Karpas-422 (cell line): ENCODE results near the gene GDF10. TPM values are rescaled to one million over a fixed set of nuclear protein-coding genes. Genes with fewer than 3 reads are reported as not detected.

Experiments
- DNase-seq: peaks from one replicate; pipeline ENCODE4 v3.0.0-alpha.2; 2015
- H2AFZ ChIP-seq: fragments of 200-600 bp; sonication (generic); 2 replicates; pipeline ENCODE4 v1.6.1; 2014; ENCODE audit warnings: antibody characterized with exemption, low read length, mixed read lengths
- H3K27ac ChIP-seq: fragments of 200-600 bp; sonication (generic); 2 replicates; pipeline ENCODE4 v1.5.1; 2014; ENCODE audit warnings: mild to moderate bottlenecking, low read length, moderate library complexity
- H3K27me3 ChIP-seq: fragments of 200-600 bp; sonication (generic); 2 replicates; pipeline ENCODE4 v1.6.1; 2014; ENCODE audit warnings: low read length, mixed read lengths
- H3K36me3 ChIP-seq: fragments of 200-600 bp; sonication (generic); 2 replicates; pipeline ENCODE4 v1.6.1; 2014; ENCODE audit warnings: low read length, mixed read lengths; ENCODE audit not compliant: insufficient read depth
- H3K4me1 ChIP-seq: fragments of 200-600 bp; sonication (generic); 2 replicates; pipeline ENCODE4 v1.6.1; 2014; ENCODE audit warnings: mild to moderate bottlenecking, low read length, mixed read lengths
- H3K4me2 ChIP-seq: fragments of 200-600 bp; sonication (generic); 2 replicates; pipeline ENCODE4 v1.6.1; 2014; ENCODE audit warnings: low read length, low read depth, mild to moderate bottlenecking; ENCODE audit not compliant: poor library complexity, severe bottlenecking
- H3K4me3 ChIP-seq: fragments of 200-600 bp; sonication (generic); 2 replicates; pipeline ENCODE4 v1.5.1; 2014; ENCODE audit warnings: mild to moderate bottlenecking, antibody characterized with exemption, low read length, mixed read lengths
- H3K79me2 ChIP-seq: fragments of 200-600 bp; sonication (generic); 2 replicates; pipeline ENCODE4 v1.6.1; 2014; ENCODE audit warnings: mild to moderate bottlenecking, low read length, mixed read lengths
- H3K9ac ChIP-seq: fragments of 200-600 bp; sonication (generic); 2 replicates; pipeline ENCODE4 v1.6.0; 2014; ENCODE audit warnings: low read length
- H3K9me2 ChIP-seq: fragments of 200-600 bp; sonication (generic), shearing (Covaris generic); replicated peaks from 2 replicates; pipeline ENCODE4 v1.6.0; 2014; ENCODE audit warnings: mild to moderate bottlenecking, low read length, moderate library complexity; ENCODE audit not compliant: insufficient read depth
- H3K9me3 ChIP-seq: fragments of 300-700, 200-600 bp; sonication (generic); 2 replicates; pipeline ENCODE4 v1.6.1; 2014; ENCODE audit warnings: low read length, mixed read lengths
- H4K20me1 ChIP-seq: fragments of 200-600 bp; sonication (generic); 2 replicates; pipeline ENCODE4 v1.6.1; 2014; ENCODE audit warnings: mild to moderate bottlenecking, antibody characterized with exemption, low read length, low read depth; ENCODE audit not compliant: insufficient read depth
- total RNA-seq: library from RNA; depleted of rRNA; stranded (reverse); fragments of >200 nt; shearing (Covaris generic); gene quantifications from 2 replicates; pipeline ENCODE4 v1.2.3, GENCODE V29; 2014; ENCODE audit warnings: low replicate concordance

Gene GDF10
- total RNA-seq, 1 experiment from 2014 or later = not detected

GRCh38 chr10:47339186-47339735 is 39.3 kb downstream of the GDF10 start:
- Histone ChIP-seq H4K20me1 (no peaks in the 10 kb centered on the region), H3K4me3 (no peak overlapping the region), H3K4me1 (peaks cover 4% of the 10 kb centered on the region; the same call in 1 of the 2 replicates), H3K27me3 (no peaks in the 10 kb centered on the region), H3K9me3 (no peaks in the 10 kb centered on the region), H3K79me2 (no peaks in the 10 kb centered on the region), H3K27ac (no peak overlapping the region), H3K9me2 (no peaks in the 10 kb centered on the region), H3K9ac (no peak overlapping the region), H2AFZ (no peak overlapping the region), H3K4me2 (no peak overlapping the region), H3K36me3 (no peaks in the 10 kb centered on the region)
- DNase-seq = no peak

GRCh38 chr10:47339759-47340607 is 40.0 kb downstream of the GDF10 start:
- H3K4me2 ChIP-seq = no peak overlapping the region
- H3K79me2 ChIP-seq = no peaks in the 10 kb centered on the region
- H3K27me3 ChIP-seq = no peaks in the 10 kb centered on the region
- no peak overlapping the region for H3K4me3 ChIP-seq
- peaks cover 4% of the 10 kb centered on the region; the same call in 1 of the 2 replicates for H3K4me1 ChIP-seq
- H3K27ac ChIP-seq = no peak overlapping the region
- no peaks in the 10 kb centered on the region for H3K36me3 ChIP-seq
- no peak overlapping the region for H3K9ac ChIP-seq
- H4K20me1 ChIP-seq = no peaks in the 10 kb centered on the region
- no peak for DNase-seq
- no peaks in the 10 kb centered on the region for H3K9me3 ChIP-seq
- H3K9me2 ChIP-seq = no peaks in the 10 kb centered on the region
- no peak overlapping the region for H2AFZ ChIP-seq

GRCh38 chr10:47340608-47341170 is 40.7 kb downstream of the GDF10 start:
- no peak overlapping the region for H3K4me2 ChIP-seq
- H3K27me3 ChIP-seq = no peaks in the 10 kb centered on the region
- H3K9me3 ChIP-seq = no peaks in the 10 kb centered on the region
- H3K4me1 ChIP-seq = peaks cover 4% of the 10 kb centered on the region; the same call in 1 of the 2 replicates
- H3K36me3 ChIP-seq = no peaks in the 10 kb centered on the region
- H3K9me2 ChIP-seq = no peaks in the 10 kb centered on the region
- no peak overlapping the region for H3K4me3 ChIP-seq
- H4K20me1 ChIP-seq = no peaks in the 10 kb centered on the region
- peak; percentile 79 for DNase-seq
- no peak overlapping the region for H3K9ac ChIP-seq
- no peak overlapping the region for H2AFZ ChIP-seq
- H3K27ac ChIP-seq = no peak overlapping the region
- no peaks in the 10 kb centered on the region for H3K79me2 ChIP-seq

GRCh38 chr10:47344996-47345870 is 45.2 kb downstream of the GDF10 start:
- Histone ChIP-seq H3K36me3 (no peaks in the 10 kb centered on the region), H2AFZ (no peak overlapping the region), H3K9me3 (no peaks in the 10 kb centered on the region), H3K4me2 (no peak overlapping the region), H3K9ac (no peak overlapping the region), H4K20me1 (no peaks in the 10 kb centered on the region), H3K79me2 (no peaks in the 10 kb centered on the region), H3K9me2 (no peaks in the 10 kb centered on the region), H3K4me3 (no peak overlapping the region), H3K4me1 (peaks cover 2% of the 10 kb centered on the region; the same call in 1 of the 2 replicates), H3K27me3 (no peaks in the 10 kb centered on the region), H3K27ac (no peak overlapping the region)
- no peak for DNase-seq

- no peak for DNase-seq
- H3K9me2 ChIP-seq = no peaks in the 10 kb centered on the region
- H3K4me2 ChIP-seq = no peak overlapping the region
- H4K20me1 ChIP-seq = no peaks in the 10 kb centered on the region
- no peak overlapping the region for H3K9ac ChIP-seq
- no peaks in the 10 kb centered on the region for H3K79me2 ChIP-seq
- H3K4me3 ChIP-seq = no peak overlapping the region
- no peaks in the 10 kb centered on the region for H3K27me3 ChIP-seq
- H2AFZ ChIP-seq = no peak overlapping the region
- no peaks in the 10 kb centered on the region for H3K36me3 ChIP-seq
- no peaks in the 10 kb centered on the region for H3K9me3 ChIP-seq
- no peaks in the 10 kb centered on the region for H3K4me1 ChIP-seq
- H3K27ac ChIP-seq = no peak overlapping the region
These were observed 46.7 kb downstream of the GDF10 start for GRCh38 chr10:47346581-47347302.

GRCh38 chr10:47347303-47347675 is 47.3 kb downstream of the GDF10 start:
- H3K4me1 ChIP-seq = no peaks in the 10 kb centered on the region
- H3K9ac ChIP-seq = no peak overlapping the region
- H3K4me3 ChIP-seq = no peak overlapping the region
- no peak for DNase-seq
- no peaks in the 10 kb centered on the region for H3K27me3 ChIP-seq
- H3K79me2 ChIP-seq = no peaks in the 10 kb centered on the region
- no peaks in the 10 kb centered on the region for H3K9me2 ChIP-seq
- H3K4me2 ChIP-seq = no peak overlapping the region
- no peak overlapping the region for H2AFZ ChIP-seq
- H3K9me3 ChIP-seq = no peaks in the 10 kb centered on the region
- H3K36me3 ChIP-seq = no peaks in the 10 kb centered on the region
- H4K20me1 ChIP-seq = no peaks in the 10 kb centered on the region
- no peak overlapping the region for H3K27ac ChIP-seq

- Histone ChIP-seq H3K4me3 (no peak within 1 kb of the TSS), H3K79me2 (no peaks in the 10 kb centered on the region), H3K4me2 (no peak within 1 kb of the TSS), H2AFZ (no peak within 1 kb of the TSS), H4K20me1 (no peaks in the 10 kb centered on the region), H3K27me3 (no peaks in the 10 kb centered on the region), H3K9me3 (no peaks in the 10 kb centered on the region), H3K27ac (no peak within 1 kb of the TSS), H3K4me1 (no peaks in the 10 kb centered on the region), H3K9ac (no peak within 1 kb of the TSS), H3K9me2 (no peaks in the 10 kb centered on the region), H3K36me3 (no peaks in the 10 kb centered on the region)
- no peak for DNase-seq
These were observed 48.2 kb downstream of the GDF10 start, which contains the start of gene RBP3 for GRCh38 chr10:47348138-47348651. Gene RBP3, plus strand, starts transcription at chr10:47348363. Its CDS starts 122 bp downstream, at chr10:47348485.
